Cardiac muscle cell (in vitro differentiated cells and primary cell): ENCODE results near the gene BLOC1S4. TPM values are rescaled to one million over a fixed set of nuclear protein-coding genes. Genes with fewer than 3 reads are reported as not detected.

Experiments used
- DNase-seq, 2 donors: peaks; one replicate each; pipeline versions ENCODE4 v3.0.0 to v3.0.0-alpha.2; 2010 to 2017; ENCODE audit warnings: low read depth in 1 of 2, low spot score in 1 of 2
- H3K27ac ChIP-seq: fragments of 200-600 bp; sonication (generic); 2 replicates; pipeline ENCODE4 v1.5.1; 2016
- H3K27me3 ChIP-seq: fragments of 200-600 bp; sonication (generic); 2 replicates; pipeline ENCODE4 v1.6.0; 2016; ENCODE audit warnings: control low read depth
- H3K36me3 ChIP-seq: fragments of 200-600 bp; sonication (generic); 2 replicates; pipeline ENCODE4 v1.5.1; 2016; ENCODE audit warnings: control low read depth
- H3K4me1 ChIP-seq: fragments of 200-600 bp; sonication (generic); 2 replicates; pipeline ENCODE4 v1.8.1; 2017; ENCODE audit warnings: low read depth, mild to moderate bottlenecking, mixed run types
- H3K4me3 ChIP-seq: fragments of 200-600 bp; sonication (generic); 2 replicates; pipeline ENCODE4 v1.5.1; 2016; ENCODE audit warnings: mild to moderate bottlenecking
- H3K9me3 ChIP-seq: fragments of 200-600 bp; sonication (generic); 2 replicates; pipeline ENCODE4 v1.5.1; 2017; ENCODE audit warnings: low read depth, mild to moderate bottlenecking, control low read depth
- CTCF ChIP-seq: IDR thresholded peaks from 2 replicates; pipeline ENCODE4 v1.5.1; 2012; ENCODE audit warnings: low read depth, mild to moderate bottlenecking, low read length
- polyA plus RNA-seq: library from polyadenylated mRNA; unstranded; fragments of >200 nt; fragmentation: Nextera tagmentation; extraction: Ambion mirVana; gene quantifications from 2 replicates; pipeline ENCODE4 v1.2.1, GENCODE V29; 2016
- total RNA-seq: library from RNA; depleted of rRNA; stranded (reverse); fragments of >200 nt; gene quantifications from 2 replicates; pipeline ENCODE4 v1.2.3, GENCODE V29; 2016

Gene BLOC1S4
- total and polyA plus RNA-seq, 2 experiments from 2014 or later = 48.9 to 53.5 TPM

- no peaks in the 10 kb centered on the region for H3K4me1 ChIP-seq
- no peak for DNase-seq
- H3K27ac ChIP-seq = no peak overlapping the region
- H3K27me3 ChIP-seq = no peaks in the 10 kb centered on the region
- H3K36me3 ChIP-seq = no peaks in the 10 kb centered on the region
- H3K4me3 ChIP-seq = no peak overlapping the region
- no peak for TF ChIP-seq CTCF
- no peaks in the 10 kb centered on the region for H3K9me3 ChIP-seq
Measured at GRCh38 chr4:6728320-6729029, 12.5 kb downstream of the BLOC1S4 start.

- Histone ChIP-seq H3K9me3 (no peaks in the 10 kb centered on the region), H3K4me3 (no peak overlapping the region), H3K27me3 (no peaks in the 10 kb centered on the region), H3K36me3 (no peaks in the 10 kb centered on the region), H3K4me1 (no peaks in the 10 kb centered on the region), H3K27ac (peak overlapping the region; percentile 18)
- DNase-seq = no peak
- TF ChIP-seq CTCF = no peak
Measured at GRCh38 chr4:6730603-6731317, 14.8 kb downstream of the BLOC1S4 start.

- DNase-seq = no peak
- H3K27me3 ChIP-seq = no peaks in the 10 kb centered on the region
- no peak for TF ChIP-seq CTCF
- H3K9me3 ChIP-seq = no peaks in the 10 kb centered on the region
- no peak overlapping the region for H3K4me3 ChIP-seq
- H3K27ac ChIP-seq = no peak overlapping the region
- no peaks in the 10 kb centered on the region for H3K36me3 ChIP-seq
- H3K4me1 ChIP-seq = no peaks in the 10 kb centered on the region
Measured at GRCh38 chr4:6731318-6731675, 15.3 kb downstream of the BLOC1S4 start.

- no peaks in the 10 kb centered on the region for H3K4me1 ChIP-seq
- no peak overlapping the region for H3K4me3 ChIP-seq
- H3K9me3 ChIP-seq = no peaks in the 10 kb centered on the region
- TF ChIP-seq CTCF = no peak
- H3K36me3 ChIP-seq = no peaks in the 10 kb centered on the region
- no peak for DNase-seq
- H3K27me3 ChIP-seq = no peaks in the 10 kb centered on the region
- no peak overlapping the region for H3K27ac ChIP-seq
Measured at GRCh38 chr4:6731780-6732179, 15.8 kb downstream of the BLOC1S4 start.

GRCh38 chr4:6732441-6733357 lies 16.7 kb downstream of the BLOC1S4 start:
- Histone ChIP-seq H3K27ac (no peak overlapping the region), H3K36me3 (no peaks in the 10 kb centered on the region)
- DNase-seq = peak; percentile 21 to 93

More at GRCh38 chr4:6732441-6733357, 16.7 kb downstream of the BLOC1S4 start:
- Histone ChIP-seq H3K4me3 (no peak overlapping the region), H3K27me3 (no peaks in the 10 kb centered on the region), H3K9me3 (no peaks in the 10 kb centered on the region), H3K4me1 (no peaks in the 10 kb centered on the region)
- no peak for TF ChIP-seq CTCF
